Neural cell (in vitro differentiated cells): Measurements from ENCODE around the gene VPS13D. TPM values are rescaled to one million over a fixed set of nuclear protein-coding genes. Genes with fewer than 3 reads are reported as not detected.

ENCODE experiments used
- H2AFZ ChIP-seq: fragments of 200-600, 300-800 bp; sonication (generic), shearing (Covaris generic); 2 replicates; pipeline ENCODE4 v1.6.0; 2014; ENCODE audit warnings: low read depth, mild to moderate bottlenecking, antibody characterized with exemption, low read length, moderate library complexity
- H3F3A ChIP-seq: fragments of 200-600 bp; shearing (Covaris generic); 2 replicates; pipeline ENCODE4 v1.6.1; 2016; ENCODE audit warnings: mild to moderate bottlenecking, moderate library complexity, mixed read lengths, antibody characterized with exemption, low read length; ENCODE audit not compliant: insufficient read depth, poor library complexity, severe bottlenecking
- H3K27ac ChIP-seq: fragments of 200-600, 300-800 bp; sonication (generic), shearing (Covaris generic); 2 replicates; pipeline ENCODE4 v1.5.1; 2014; ENCODE audit warnings: mild to moderate bottlenecking, low read length, moderate library complexity
- H3K27me3 ChIP-seq: fragments of 300-800, 200-600 bp; sonication (generic), shearing (Covaris generic); 2 replicates; pipeline ENCODE4 v1.6.0; 2014; ENCODE audit warnings: mild to moderate bottlenecking, low read depth, low read length, moderate library complexity; ENCODE audit not compliant: insufficient read depth
- H3K36me3 ChIP-seq: fragments of 300-800, 200-600 bp; sonication (generic), shearing (Covaris generic); 2 replicates; pipeline ENCODE4 v1.5.1; 2014; ENCODE audit warnings: mild to moderate bottlenecking, antibody characterized with exemption, low read length, moderate library complexity; ENCODE audit not compliant: insufficient read depth
- H3K4me2 ChIP-seq: fragments of 300-800, 200-600 bp; sonication (generic), shearing (Covaris generic); 2 replicates; pipeline ENCODE4 v1.6.0; 2014; ENCODE audit warnings: mild to moderate bottlenecking, low read length
- H3K4me3 ChIP-seq: fragments of 300-800, 200-600 bp; sonication (generic), shearing (Covaris generic); 2 replicates; pipeline ENCODE4 v1.5.1; 2014; ENCODE audit warnings: mild to moderate bottlenecking, low read length, moderate library complexity
- H3K79me2 ChIP-seq: fragments of 200-600 bp; shearing (Covaris generic); replicated peaks from 2 replicates; pipeline ENCODE4 v1.6.0; 2014; ENCODE audit warnings: mild to moderate bottlenecking, low read length, moderate library complexity; ENCODE audit not compliant: insufficient read depth
- H3K9ac ChIP-seq: fragments of 300-800, 200-600 bp; sonication (generic), shearing (Covaris generic); 2 replicates; pipeline ENCODE4 v1.6.1; 2016; ENCODE audit warnings: mild to moderate bottlenecking, low read length, mixed read lengths
- H3K9me2 ChIP-seq: fragments of 200-600 bp; shearing (Covaris generic); 2 replicates; pipeline ENCODE4 v1.6.1; 2016; ENCODE audit warnings: mild to moderate bottlenecking, low read length, mixed read lengths; ENCODE audit not compliant: insufficient read depth
- H3K9me3 ChIP-seq: fragments of 200-600, 300-800 bp; sonication (generic), shearing (Covaris generic); 2 replicates; pipeline ENCODE4 v1.6.1; 2016; ENCODE audit warnings: mild to moderate bottlenecking, mixed run types, low read length, moderate library complexity, mixed read lengths
- H4K20me1 ChIP-seq: fragments of 200-600 bp; shearing (Covaris generic); 2 replicates; pipeline ENCODE4 v1.6.1; 2016; ENCODE audit warnings: mild to moderate bottlenecking, mixed run types; ENCODE audit not compliant: insufficient read depth
- EP300 ChIP-seq: fragments of 450-650 bp; conservative IDR thresholded peaks from 2 replicates; pipeline ENCODE4 v1.6.1; 2014; ENCODE audit warnings: antibody characterized with exemption, mild to moderate bottlenecking, moderate library complexity; ENCODE audit not compliant: poor library complexity, severe bottlenecking
- EZH2 ChIP-seq: fragments of 200-600, 300-800 bp; shearing (Covaris generic), sonication (generic); IDR thresholded peaks from 2 replicates; pipeline ENCODE4 v1.6.1; 2014; ENCODE audit warnings: antibody characterized with exemption, low read length, borderline replicate concordance, mild to moderate bottlenecking; ENCODE audit not compliant: insufficient read depth, poor library complexity, severe bottlenecking
- MXI1 ChIP-seq: fragments of 450-650 bp; conservative IDR thresholded peaks from 2 replicates; pipeline ENCODE4 v1.6.1; 2014; ENCODE audit warnings: antibody characterized with exemption, mild to moderate bottlenecking; ENCODE audit not compliant: poor library complexity, severe bottlenecking
- POLR2AphosphoS5 ChIP-seq: IDR thresholded peaks from 2 replicates; pipeline ENCODE4 v1.6.1; 2012
- RAD21 ChIP-seq: fragments of 450-650 bp; conservative IDR thresholded peaks from 2 replicates; pipeline ENCODE4 v1.6.1; 2014; ENCODE audit warnings: antibody characterized with exemption, mild to moderate bottlenecking, moderate library complexity
- SMC3 ChIP-seq: fragments of 450-650 bp; conservative IDR thresholded peaks from 2 replicates; pipeline ENCODE4 v1.6.1; 2014; ENCODE audit warnings: antibody characterized with exemption, mild to moderate bottlenecking, moderate library complexity; ENCODE audit not compliant: poor library complexity
- TAF1 ChIP-seq: IDR thresholded peaks from 2 replicates; pipeline ENCODE4 v1.6.1; 2012; ENCODE audit warnings: low read depth
- polyA plus RNA-seq: library from polyadenylated mRNA; depleted of rRNA; stranded (reverse); fragments of >200 nt; gene quantifications from 2 replicates; pipeline ENCODE4 v1.2.3, GENCODE V29; 2014
- TF ChIP-seq, protein P1 (sequence below): fragments of 450-650 bp; IDR thresholded peaks from 2 replicates; pipeline ENCODE4 v1.5.1; 2014; ENCODE audit warnings: antibody characterized with exemption, mild to moderate bottlenecking, moderate library complexity; ENCODE audit not compliant: poor library complexity, severe bottlenecking
- TF ChIP-seq, protein P2 (sequence below): IDR thresholded peaks from 2 replicates; pipeline ENCODE4 v1.6.1; 2012; ENCODE audit warnings: borderline replicate concordance

VPS13D gene
- polyA plus RNA-seq, 1 donor from 2014 or later, result 24.5 TPM

DNA sequence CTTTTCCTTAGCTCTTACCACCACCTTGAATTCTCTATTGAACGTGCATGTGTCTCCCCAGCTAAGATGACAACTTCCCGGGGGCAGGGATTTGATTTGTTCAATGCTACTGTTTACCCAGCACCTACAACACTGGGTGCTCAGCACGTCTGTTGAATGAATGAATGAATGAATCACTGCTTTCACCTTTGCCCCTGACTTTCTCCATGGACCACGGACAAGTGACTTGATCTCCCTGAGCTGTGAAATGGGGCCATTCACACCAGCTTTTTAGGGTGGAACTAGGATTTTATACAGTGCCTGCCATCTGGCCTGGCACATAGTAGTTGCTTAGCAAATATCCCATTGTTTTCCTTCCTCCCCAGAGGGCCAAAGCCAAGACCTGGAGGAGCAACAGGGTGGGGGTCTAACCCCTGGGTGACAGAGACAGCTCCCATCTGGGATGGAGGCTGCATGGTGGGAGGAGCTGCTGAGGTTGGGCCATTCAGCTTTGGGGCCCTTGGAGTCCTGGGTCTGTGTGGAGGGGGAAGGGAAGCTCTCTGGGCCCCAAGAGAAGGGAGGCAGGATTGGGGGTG lies 47.3 kb upstream of the VPS13D start:
- Histone ChIP-seq H3K9me3 (no peaks in the 10 kb centered on the region), H4K20me1 (no peaks in the 10 kb centered on the region), H3F3A (no peaks in the 10 kb centered on the region), H2AFZ (no peak overlapping the region), H3K79me2 (no peaks in the 10 kb centered on the region), H3K27ac (no peak overlapping the region), H3K4me2 (no peak overlapping the region), H3K9me2 (no peaks in the 10 kb centered on the region), H3K36me3 (no peaks in the 10 kb centered on the region), H3K9ac (no peak overlapping the region), H3K4me3 (no peak overlapping the region), H3K27me3 (no peaks in the 10 kb centered on the region)
- no peak for TF ChIP-seq EP300
- TF ChIP-seq RAD21, result no peak
- TF ChIP-seq, protein P1, sequence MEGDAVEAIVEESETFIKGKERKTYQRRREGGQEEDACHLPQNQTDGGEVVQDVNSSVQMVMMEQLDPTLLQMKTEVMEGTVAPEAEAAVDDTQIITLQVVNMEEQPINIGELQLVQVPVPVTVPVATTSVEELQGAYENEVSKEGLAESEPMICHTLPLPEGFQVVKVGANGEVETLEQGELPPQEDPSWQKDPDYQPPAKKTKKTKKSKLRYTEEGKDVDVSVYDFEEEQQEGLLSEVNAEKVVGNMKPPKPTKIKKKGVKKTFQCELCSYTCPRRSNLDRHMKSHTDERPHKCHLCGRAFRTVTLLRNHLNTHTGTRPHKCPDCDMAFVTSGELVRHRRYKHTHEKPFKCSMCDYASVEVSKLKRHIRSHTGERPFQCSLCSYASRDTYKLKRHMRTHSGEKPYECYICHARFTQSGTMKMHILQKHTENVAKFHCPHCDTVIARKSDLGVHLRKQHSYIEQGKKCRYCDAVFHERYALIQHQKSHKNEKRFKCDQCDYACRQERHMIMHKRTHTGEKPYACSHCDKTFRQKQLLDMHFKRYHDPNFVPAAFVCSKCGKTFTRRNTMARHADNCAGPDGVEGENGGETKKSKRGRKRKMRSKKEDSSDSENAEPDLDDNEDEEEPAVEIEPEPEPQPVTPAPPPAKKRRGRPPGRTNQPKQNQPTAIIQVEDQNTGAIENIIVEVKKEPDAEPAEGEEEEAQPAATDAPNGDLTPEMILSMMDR, result no peak
- TF ChIP-seq SMC3, result no peak
- TF ChIP-seq TAF1, result no peak
- no peak for TF ChIP-seq POLR2AphosphoS5
- TF ChIP-seq EZH2, result no peak
- TF ChIP-seq MXI1, result no peak
- TF ChIP-seq, protein P2, sequence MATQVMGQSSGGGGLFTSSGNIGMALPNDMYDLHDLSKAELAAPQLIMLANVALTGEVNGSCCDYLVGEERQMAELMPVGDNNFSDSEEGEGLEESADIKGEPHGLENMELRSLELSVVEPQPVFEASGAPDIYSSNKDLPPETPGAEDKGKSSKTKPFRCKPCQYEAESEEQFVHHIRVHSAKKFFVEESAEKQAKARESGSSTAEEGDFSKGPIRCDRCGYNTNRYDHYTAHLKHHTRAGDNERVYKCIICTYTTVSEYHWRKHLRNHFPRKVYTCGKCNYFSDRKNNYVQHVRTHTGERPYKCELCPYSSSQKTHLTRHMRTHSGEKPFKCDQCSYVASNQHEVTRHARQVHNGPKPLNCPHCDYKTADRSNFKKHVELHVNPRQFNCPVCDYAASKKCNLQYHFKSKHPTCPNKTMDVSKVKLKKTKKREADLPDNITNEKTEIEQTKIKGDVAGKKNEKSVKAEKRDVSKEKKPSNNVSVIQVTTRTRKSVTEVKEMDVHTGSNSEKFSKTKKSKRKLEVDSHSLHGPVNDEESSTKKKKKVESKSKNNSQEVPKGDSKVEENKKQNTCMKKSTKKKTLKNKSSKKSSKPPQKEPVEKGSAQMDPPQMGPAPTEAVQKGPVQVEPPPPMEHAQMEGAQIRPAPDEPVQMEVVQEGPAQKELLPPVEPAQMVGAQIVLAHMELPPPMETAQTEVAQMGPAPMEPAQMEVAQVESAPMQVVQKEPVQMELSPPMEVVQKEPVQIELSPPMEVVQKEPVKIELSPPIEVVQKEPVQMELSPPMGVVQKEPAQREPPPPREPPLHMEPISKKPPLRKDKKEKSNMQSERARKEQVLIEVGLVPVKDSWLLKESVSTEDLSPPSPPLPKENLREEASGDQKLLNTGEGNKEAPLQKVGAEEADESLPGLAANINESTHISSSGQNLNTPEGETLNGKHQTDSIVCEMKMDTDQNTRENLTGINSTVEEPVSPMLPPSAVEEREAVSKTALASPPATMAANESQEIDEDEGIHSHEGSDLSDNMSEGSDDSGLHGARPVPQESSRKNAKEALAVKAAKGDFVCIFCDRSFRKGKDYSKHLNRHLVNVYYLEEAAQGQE, result no peak

- Histone ChIP-seq H3K4me3 (no peak overlapping the region), H3K9me2 (no peaks in the 10 kb centered on the region), H3K27me3 (no peaks in the 10 kb centered on the region), H4K20me1 (no peaks in the 10 kb centered on the region), H3K79me2 (no peaks in the 10 kb centered on the region), H3F3A (no peaks in the 10 kb centered on the region), H3K27ac (no peak overlapping the region), H3K36me3 (no peaks in the 10 kb centered on the region), H3K9me3 (no peaks in the 10 kb centered on the region), H3K9ac (no peak overlapping the region), H2AFZ (no peak overlapping the region), H3K4me2 (no peak overlapping the region)
- TF ChIP-seq RAD21 (no peak), SMC3 (no peak), POLR2AphosphoS5 (no peak), EP300 (no peak), EZH2 (no peak), MXI1 (no peak), TAF1 (no peak)
- TF ChIP-seq, protein P2, result no peak
- TF ChIP-seq, protein P1, result no peak
Observed at GRCh38 chr1:12183095-12183794, 46.6 kb upstream of the VPS13D start.
